PFSK-1 (cell line): Measurements from ENCODE around the gene ADRM1.

Experiments used
- FOXP2 ChIP-seq: optimal IDR thresholded peaks from 2 replicates; pipeline ENCODE3; 2011; ENCODE audit warnings: borderline replicate concordance, control low read depth, inconsistent platforms; ENCODE audit not compliant: insufficient read depth; ENCODE audit errors: extremely low read length, extremely low read depth
- POLR2AphosphoS5 ChIP-seq: IDR thresholded peaks from 2 replicates; pipeline ENCODE4 v1.6.1; 2012; ENCODE audit warnings: low read depth, mild to moderate bottlenecking, control low read depth, low read length, moderate library complexity
- SIN3A ChIP-seq: IDR thresholded peaks from 2 replicates; pipeline ENCODE4 v1.6.1; 2012; ENCODE audit warnings: mild to moderate bottlenecking, low read length, moderate library complexity, borderline replicate concordance; ENCODE audit not compliant: insufficient read depth
- TAF1 ChIP-seq: IDR thresholded peaks from 2 replicates; pipeline ENCODE4 v1.6.1; 2012; ENCODE audit warnings: low read length, control low read depth, borderline replicate concordance; ENCODE audit not compliant: insufficient read depth
- TF ChIP-seq, protein P1 (sequence below), 2 experiments: IDR thresholded peaks; 2 replicates each; pipeline versions ENCODE4 v1.6.1 to v1.8.0; 2011 to 2012; ENCODE audit warnings: low read depth in 2 of 2, low read length in 2 of 2, control low read depth in 1 of 2, inconsistent platforms in 1 of 2, mild to moderate bottlenecking in 1 of 2, moderate library complexity in 1 of 2; ENCODE audit not compliant: insufficient read depth in 1 of 2

ADRM1 gene

DNA sequence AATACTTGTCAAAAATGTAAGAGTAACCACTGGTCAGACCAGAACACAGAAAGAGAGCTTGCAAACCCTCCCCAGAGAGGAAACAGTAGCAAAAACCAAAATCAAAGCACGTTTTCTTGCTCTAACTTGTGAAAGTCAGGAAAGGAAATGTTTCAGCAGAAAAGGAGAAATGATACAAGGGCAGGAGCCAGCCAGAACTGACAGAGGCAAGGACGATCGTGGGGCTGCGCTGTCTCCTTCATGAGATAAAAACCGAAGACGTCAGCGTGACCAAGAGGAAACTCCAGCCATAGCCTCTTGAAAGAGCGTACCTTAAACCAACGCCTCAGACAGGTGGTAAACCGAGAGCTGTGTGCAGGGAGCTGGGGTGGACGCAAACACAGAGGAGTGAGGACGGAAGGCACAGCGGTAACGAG lies 36.9 kb downstream of the ADRM1 start:
- no peak for TF ChIP-seq FOXP2
- TF ChIP-seq, protein P1, sequence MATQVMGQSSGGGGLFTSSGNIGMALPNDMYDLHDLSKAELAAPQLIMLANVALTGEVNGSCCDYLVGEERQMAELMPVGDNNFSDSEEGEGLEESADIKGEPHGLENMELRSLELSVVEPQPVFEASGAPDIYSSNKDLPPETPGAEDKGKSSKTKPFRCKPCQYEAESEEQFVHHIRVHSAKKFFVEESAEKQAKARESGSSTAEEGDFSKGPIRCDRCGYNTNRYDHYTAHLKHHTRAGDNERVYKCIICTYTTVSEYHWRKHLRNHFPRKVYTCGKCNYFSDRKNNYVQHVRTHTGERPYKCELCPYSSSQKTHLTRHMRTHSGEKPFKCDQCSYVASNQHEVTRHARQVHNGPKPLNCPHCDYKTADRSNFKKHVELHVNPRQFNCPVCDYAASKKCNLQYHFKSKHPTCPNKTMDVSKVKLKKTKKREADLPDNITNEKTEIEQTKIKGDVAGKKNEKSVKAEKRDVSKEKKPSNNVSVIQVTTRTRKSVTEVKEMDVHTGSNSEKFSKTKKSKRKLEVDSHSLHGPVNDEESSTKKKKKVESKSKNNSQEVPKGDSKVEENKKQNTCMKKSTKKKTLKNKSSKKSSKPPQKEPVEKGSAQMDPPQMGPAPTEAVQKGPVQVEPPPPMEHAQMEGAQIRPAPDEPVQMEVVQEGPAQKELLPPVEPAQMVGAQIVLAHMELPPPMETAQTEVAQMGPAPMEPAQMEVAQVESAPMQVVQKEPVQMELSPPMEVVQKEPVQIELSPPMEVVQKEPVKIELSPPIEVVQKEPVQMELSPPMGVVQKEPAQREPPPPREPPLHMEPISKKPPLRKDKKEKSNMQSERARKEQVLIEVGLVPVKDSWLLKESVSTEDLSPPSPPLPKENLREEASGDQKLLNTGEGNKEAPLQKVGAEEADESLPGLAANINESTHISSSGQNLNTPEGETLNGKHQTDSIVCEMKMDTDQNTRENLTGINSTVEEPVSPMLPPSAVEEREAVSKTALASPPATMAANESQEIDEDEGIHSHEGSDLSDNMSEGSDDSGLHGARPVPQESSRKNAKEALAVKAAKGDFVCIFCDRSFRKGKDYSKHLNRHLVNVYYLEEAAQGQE (IDR thresholded peaks at IDR 0.05; ENCODE audit: insufficient read depth in 1 of 2, low read depth in 2 of 2, low read length in 2 of 2): no peak
- TF ChIP-seq SIN3A: no peak
- TF ChIP-seq POLR2AphosphoS5: no peak
- no peak for TF ChIP-seq TAF1

DNA sequence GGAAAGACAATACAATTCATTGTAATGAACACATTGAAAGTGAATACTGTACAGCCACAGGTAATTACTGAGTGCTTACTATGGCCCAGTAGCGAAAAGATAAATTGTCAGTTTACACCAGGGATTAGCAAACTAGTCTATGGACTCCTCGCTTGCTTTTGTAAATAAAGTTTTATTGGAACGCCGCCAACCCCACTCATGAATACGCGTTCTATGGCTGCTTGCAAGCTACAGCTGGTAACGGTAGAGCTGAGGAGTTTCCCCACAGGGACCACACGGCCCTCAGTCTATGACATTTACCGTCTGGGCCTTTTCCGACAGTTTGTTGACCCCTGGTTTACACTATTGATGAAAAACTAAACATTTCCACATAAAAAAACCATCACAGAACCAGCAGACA lies 40.1 kb downstream of the ADRM1 start:
- TF ChIP-seq TAF1 (no peak), FOXP2 (no peak)
- TF ChIP-seq, protein P1 (IDR thresholded peaks at IDR 0.05; ENCODE audit: insufficient read depth in 1 of 2, low read depth in 2 of 2, low read length in 2 of 2): no peak

- TF ChIP-seq SIN3A: no peak
- TF ChIP-seq, protein P1 (IDR thresholded peaks at IDR 0.05; ENCODE audit: insufficient read depth in 1 of 2, low read depth in 2 of 2, low read length in 2 of 2): no peak
- no peak for TF ChIP-seq FOXP2
These were observed 41.3 kb downstream of the ADRM1 start for GRCh38 chr20:62344092-62344491.

GRCh38 chr20:62344782-62345181 lies 42.0 kb downstream of the ADRM1 start:
- TF ChIP-seq FOXP2 (no peak), SIN3A (no peak), POLR2AphosphoS5 (no peak), TAF1 (no peak)
- TF ChIP-seq, protein P1 (IDR thresholded peaks at IDR 0.05; ENCODE audit: insufficient read depth in 1 of 2, low read depth in 2 of 2, low read length in 2 of 2): no peak

GRCh38 chr20:62345681-62346370 lies 43.0 kb downstream of the ADRM1 start:
- TF ChIP-seq TAF1 (no peak), POLR2AphosphoS5 (no peak), SIN3A (no peak), FOXP2 (no peak)
- TF ChIP-seq, protein P1 (IDR thresholded peaks at IDR 0.05; ENCODE audit: insufficient read depth in 1 of 2, low read depth in 2 of 2, low read length in 2 of 2): no peak
